Left cardiac atrium (tissue), 4 donors: ENCODE results near the gene ODAD2. TPM values are rescaled to one million over a fixed set of nuclear protein-coding genes. Genes with fewer than 3 reads are reported as not detected.
A peak's percentile ranks its signal among the peaks of the same experiment; 100 is the strongest.

ENCODE experiments used
- ATAC-seq, 2 donors: fragments of 200-7000 bp; cut with Tn5 transposase; one replicate each; pipeline ENCODE4 v1.9.1; 2020; ENCODE audit warnings: mild to moderate bottlenecking in 2 of 2, moderate library complexity in 2 of 2
- DNase-seq: peaks from one replicate; pipeline ENCODE4 v3.0.0-alpha.2; 2020
- intact Hi-C, 2 donors: fragments of 100-400 bp; cut with DNase I; formaldehyde crosslinking; loops; one replicate each; pipeline versions ENCODE4 v1.14.1 to v1.15.1; 2022 to 2023
- total RNA-seq, 2 donors: library from RNA; stranded (reverse); fragmentation: NEBNext Ultra II Directional; extraction: Animal tissue kit (Norgen Biotek cat#: 25700); gene quantifications; one replicate each; pipeline ENCODE4 v1.2.1, GENCODE V29; 2021
- donor health status: DM: no; HTN: yes; CAD: no.
- donor health status: DM: no; HTN: yes; CAD: no; lungs with severe emphysema.
- donor health status: DM: yes; HTN: yes; CAD: no.
- donor health status: Dilated cardiomyopathy.

ODAD2 gene
- total RNA-seq, 2 donors from 2014 or later = 0.10 to 0.41 TPM

DNA sequence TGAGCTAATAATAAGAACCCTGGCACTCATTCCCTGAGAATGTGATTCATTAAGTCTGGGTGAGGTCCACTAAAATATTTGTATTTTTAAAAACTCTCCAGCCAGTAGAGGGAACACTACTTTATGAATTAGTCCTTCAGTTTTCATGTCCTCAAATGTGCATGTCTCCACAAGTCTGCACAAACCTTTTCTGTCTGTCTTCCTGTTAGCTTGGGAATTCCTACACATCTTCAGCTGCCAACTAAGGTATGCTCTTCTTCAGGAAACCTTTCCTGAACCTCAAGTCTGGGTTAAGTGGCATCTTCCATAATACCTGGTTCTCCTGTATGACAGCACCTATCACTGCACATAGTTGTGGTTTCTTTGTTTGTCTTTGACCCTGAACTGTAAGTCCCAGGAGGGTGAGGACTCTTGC lies 133.7 kb downstream of the ODAD2 start:
- intact Hi-C loops = no loop called here
- DNase-seq (no peak), ATAC-seq (no peak)

DNA sequence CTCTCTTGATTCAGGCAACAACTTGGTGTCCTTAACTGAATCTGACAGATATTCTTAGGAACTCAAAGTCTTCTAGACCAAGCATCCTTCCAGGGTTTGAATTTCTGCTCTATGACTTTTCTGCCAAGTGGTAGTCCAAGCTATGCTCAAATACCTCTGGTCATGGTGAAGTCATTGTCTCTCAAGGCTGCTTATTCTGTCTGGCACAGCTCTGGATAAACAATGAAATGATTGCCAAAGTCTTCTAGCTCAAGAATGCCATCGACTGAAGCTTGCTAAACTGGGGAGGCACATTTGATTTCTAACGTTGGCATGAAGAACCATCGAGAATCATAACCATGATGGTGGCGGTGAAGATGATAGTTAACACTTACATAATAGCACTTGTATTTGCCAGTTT lies 137.1 kb downstream of the ODAD2 start:
- no peak for ATAC-seq
- intact Hi-C loops = no loop called here
- no peak for DNase-seq

DNA sequence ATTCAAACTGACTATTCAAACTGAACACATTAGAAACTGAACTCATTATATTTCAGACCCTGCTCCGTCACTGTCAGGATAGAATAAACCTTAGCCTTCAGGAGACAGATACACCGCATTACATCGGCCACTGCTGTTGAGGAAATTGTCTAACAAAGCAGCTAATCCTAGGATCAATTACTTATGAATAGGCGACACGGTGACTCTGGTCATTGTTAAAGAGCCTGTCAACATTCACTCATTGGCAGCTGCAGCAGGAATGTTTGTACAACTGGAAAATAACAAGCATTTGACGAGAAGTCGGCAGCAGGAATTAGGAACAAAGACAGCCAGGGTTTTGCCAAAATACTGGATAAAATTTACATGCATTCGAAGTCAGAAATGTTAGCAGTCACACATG lies 141.3 kb downstream of the ODAD2 start:
- DNase-seq = no peak
- ATAC-seq = no peak
- intact Hi-C loops = no loop called here

GRCh38 chr10:27844223-27844622 lies 154.7 kb downstream of the ODAD2 start:
- intact Hi-C loops = no loop called here
- DNase-seq (no peak), ATAC-seq (peak in 1 of 2 donors; percentile 72)

- no peak for DNase-seq
- no peak for ATAC-seq
- intact Hi-C loops = no loop called here
These were observed 160.0 kb downstream of the ODAD2 start for GRCh38 chr10:27838901-27839300.

DNA sequence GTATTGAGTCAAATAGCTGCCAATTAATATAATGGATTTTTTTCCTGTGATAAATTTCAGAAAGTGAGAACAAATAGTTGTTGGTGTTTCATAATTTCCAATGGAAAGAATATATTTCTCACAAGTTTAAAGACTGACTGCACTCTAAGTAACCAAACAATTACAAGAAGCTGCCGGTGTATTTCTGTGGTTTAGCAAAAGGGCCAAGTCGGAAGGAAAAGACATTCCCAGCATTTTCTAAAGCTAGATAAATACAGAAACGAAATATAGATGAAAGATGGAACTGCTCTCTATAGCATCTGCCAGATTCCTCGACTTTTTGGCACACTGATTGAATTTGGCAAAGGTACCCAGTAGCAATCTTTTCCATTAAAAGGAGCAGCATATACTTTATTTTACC lies 160.5 kb downstream of the ODAD2 start:
- intact Hi-C loops = no loop called here
- no peak for DNase-seq
- no peak for ATAC-seq

DNA sequence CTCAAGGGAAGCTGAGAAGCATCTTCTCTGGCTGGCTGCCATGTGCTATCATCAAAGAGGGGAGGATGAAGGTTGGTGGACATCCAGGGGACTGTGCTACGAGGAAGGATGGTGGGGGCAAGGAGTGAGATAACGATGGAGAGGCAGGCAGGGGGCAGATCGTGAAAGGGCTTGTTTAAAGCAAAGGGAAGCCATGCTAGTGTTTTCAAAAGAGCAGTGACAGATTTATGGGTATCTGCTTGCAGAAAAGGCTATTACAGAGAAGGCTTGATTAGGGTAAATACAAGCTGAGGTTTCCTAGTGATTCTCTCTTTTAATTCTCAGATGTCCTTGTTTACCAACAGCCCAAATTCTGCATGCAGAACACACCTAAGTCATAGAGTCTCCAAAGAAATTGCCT lies 164.4 kb downstream of the ODAD2 start:
- intact Hi-C loops = no loop called here
- DNase-seq (no peak), ATAC-seq (no peak)

DNA sequence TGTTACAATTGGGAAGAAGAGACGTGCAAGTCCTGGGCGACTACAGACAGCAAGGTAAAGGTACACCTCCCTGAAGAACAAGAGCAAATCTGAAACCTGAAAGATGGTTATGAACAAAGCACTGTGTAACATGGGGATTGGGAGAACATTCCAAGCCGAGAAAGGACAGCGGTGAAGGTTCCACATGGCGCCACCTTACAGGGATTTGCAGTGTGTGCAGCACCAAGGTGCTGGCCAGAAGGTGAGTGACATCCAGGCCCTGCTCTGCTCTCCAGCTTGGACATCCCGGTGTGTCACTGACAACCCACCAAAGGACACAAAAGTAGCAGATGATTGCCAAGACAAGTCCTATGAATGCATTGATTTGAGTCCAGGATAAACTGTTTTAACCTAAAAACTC lies 165.1 kb downstream of the ODAD2 start:
- ATAC-seq (no peak), DNase-seq (no peak)
- intact Hi-C loops = no loop called here

- intact Hi-C loops = no loop called here
- no peak for ATAC-seq
These were observed 166.1 kb downstream of the ODAD2 start for GRCh38 chr10:27832826-27833225.

DNA sequence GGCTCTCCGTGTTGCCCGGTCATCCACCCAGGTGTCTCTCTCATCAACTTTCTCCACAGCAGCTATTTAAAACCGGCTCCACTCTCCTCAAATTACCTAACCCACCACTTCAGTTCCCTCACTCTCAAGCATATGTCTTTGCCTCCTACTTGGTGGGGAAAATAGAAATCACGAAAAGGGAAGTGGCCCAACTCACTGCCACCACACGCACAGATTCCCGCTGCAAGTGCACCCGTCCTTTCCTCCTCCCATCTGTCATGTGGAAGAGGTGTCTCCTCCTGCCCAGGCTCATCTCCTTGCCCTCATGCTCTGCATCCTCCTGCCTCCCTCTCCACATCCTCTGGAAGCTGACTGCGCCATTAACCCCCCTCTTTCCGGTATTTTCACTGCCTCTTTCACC lies 172.5 kb downstream of the ODAD2 start:
- DNase-seq (no peak), ATAC-seq (no peak)
- intact Hi-C loops = no loop called here

More at GRCh38 chr10:27832826-27833225, 166.1 kb downstream of the ODAD2 start:
- DNase-seq = no peak

DNA sequence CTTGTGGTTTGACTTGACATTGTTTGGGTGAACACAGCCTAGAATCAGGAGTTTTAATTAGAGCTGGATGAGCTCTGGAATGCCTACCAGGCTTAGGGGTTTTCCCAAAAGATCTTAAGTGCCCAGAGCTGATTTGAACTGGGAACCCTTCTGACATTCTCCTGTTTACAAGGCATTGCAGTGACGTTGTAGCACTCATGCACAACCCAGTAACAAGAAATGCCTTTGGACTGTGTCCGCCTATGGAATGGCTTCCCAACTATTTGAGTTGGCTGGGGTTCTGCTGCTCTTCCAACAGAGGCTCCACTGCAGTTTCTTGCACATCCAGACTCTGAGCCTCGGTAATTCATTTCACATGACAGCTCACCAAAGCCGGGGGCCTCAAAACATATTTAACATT lies 176.6 kb downstream of the ODAD2 start:
- ATAC-seq = no peak
- DNase-seq = no peak
- intact Hi-C loops = no loop called here

DNA sequence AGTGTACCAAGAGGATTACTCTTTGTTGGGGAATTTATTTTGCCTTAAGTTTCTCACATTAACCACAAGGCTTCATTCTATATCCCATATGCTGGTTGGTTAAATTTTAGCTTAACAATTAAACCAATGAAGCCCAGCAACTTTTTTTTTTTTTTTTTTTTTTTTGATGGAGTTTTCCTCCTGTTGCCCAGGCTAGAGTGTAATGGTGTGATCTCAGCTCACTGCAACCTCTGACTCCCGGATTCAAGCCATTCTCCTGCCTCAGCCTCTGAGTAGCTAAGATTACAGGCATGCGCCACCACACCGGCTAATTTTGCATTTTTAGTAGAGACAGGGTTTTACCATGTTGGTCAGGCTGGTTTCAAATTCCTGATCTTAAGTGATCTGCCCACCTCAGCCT lies 178.2 kb downstream of the ODAD2 start:
- intact Hi-C loops = no loop called here
- peak in 1 of 2 donors; percentile 55 for ATAC-seq

GRCh38 chr10:27819781-27820531 lies 178.9 kb downstream of the ODAD2 start:
- DNase-seq = peak; percentile 33
- intact Hi-C loops = no loop called here
- peak; percentile 96 to 98 for ATAC-seq

More for the DNA sequence above, 178.2 kb downstream of the ODAD2 start:
- no peak for DNase-seq

- ATAC-seq = no peak
- intact Hi-C loops = no loop called here
- DNase-seq = no peak
These were observed 182.6 kb downstream of the ODAD2 start for GRCh38 chr10:27816320-27816719.

- DNase-seq (no peak), ATAC-seq (no peak)
- intact Hi-C loops = no loop called here
These were observed 183.0 kb downstream of the ODAD2 start for GRCh38 chr10:27815846-27816245.

- no peak for ATAC-seq
- intact Hi-C loops = no loop called here
These were observed 183.6 kb downstream of the ODAD2 start for GRCh38 chr10:27815261-27815660.

DNA sequence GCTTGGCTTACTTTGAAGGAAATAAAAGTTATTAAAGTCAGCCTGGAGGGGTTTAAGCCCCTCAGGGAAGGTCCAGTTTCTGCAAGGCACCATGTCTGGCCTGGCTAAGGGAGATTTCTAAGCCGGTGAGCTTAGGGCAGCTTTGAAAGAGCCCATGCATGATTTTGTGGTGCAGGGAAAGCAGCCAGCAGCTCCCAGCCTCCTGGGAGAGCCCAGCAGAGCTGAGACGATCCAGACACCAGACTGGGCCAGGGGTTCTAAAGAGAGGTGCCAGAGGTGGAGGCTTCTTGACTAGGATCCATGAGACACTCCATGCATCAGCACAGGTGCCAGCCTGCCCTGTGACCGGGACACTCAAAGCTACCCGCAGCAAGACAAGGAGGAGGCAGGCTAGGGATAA lies 193.7 kb downstream of the ODAD2 start:
- DNase-seq = no peak

More at GRCh38 chr10:27815261-27815660, 183.6 kb downstream of the ODAD2 start:
- DNase-seq = no peak

DNA sequence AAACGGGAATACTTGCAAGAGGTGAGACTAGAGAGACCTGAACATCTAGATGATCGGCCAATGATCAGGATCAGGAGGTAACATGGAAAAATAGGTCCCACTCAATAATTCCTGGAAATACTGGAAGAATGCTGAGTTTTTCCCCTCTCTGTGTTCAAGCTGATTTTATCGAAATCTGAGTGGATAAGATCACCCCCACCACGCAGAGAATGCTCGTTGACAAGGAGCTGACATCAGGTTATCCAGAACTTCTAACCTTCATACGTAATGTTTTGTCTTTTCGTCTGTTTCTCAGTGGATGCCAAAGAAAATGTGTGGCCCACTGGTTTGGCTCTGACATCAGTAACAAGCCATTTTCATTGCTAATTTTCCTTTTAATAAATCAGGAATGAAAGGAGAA lies 194.7 kb downstream of the ODAD2 start:
- intact Hi-C loops = no loop called here
- ATAC-seq = no peak
- no peak for DNase-seq

More for the DNA sequence above, 193.7 kb downstream of the ODAD2 start:
- ATAC-seq = no peak
- intact Hi-C loops = no loop called here

DNA sequence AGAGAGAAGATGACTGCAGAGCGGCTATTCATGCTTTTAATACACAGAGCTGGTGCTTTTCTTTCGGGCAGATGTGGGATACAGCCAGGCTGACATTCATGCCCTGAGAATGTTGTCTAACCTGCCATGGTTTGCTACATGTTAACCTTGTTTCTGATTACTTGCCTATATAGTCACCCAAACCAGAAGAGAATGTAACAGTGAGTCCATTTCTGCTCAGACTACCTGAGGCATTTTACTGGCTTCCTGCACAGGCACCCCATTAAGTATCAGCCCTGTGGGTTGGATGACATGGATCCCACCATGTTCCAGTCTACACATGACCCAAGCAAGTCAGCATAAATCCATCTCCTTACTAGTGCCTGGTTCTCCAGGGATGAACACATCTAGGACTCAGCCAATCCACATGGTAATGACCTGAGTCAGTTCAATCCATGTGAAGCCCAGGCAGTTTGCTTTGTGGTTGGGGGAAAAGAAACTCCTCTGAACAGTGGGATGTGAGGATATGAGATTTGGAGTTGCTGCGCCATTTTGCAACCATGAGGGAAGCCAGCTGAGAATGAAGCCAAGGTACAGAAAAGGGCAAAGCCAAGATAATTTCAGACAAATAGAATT lies 197.6 kb downstream of the ODAD2 start:
- no peak for DNase-seq
- peak in 1 of 2 donors; percentile 64 for ATAC-seq
- intact Hi-C loops = no loop called here

DNA sequence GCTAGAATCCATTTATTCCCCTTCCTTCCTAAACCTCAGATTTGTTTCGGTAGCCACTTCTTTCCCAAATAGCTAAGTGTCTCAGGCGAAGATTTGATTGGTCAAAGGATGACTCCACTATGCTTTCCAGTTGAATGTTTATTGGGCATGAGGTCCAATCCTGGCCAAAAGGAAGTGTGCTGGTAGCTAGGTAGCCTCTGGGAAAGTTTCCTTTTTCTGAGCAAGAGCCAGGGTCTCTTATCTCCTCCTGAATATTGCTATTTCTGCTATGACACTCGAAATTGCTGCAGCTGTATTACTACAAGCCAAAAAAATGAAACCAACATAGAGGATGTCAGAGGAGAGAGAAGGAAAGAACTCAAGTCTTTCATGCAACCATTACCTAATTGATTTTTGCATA lies 199.8 kb downstream of the ODAD2 start:
- DNase-seq = no peak
- ATAC-seq = no peak
- intact Hi-C loops = no loop called here

DNA sequence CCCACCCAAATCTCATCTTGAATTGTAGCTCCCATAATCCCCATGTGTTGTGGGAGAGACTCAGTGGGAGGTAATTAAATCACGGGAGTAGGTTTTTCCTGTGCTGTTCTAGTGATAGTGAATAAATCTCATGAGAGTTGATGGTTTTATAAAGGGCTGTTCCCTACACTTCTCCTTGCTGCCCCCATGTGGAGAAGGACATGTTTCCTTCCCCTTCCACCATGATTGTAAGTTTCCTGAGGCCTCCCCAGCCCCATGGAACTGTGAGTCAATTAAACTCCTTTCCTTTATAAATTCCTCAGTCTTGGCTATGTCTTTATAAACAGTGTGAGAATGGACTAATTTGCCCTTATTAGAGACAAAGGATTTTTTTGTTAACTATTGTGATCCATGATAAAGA lies 204.7 kb downstream of the ODAD2 start:
- no peak for DNase-seq
- intact Hi-C loops = no loop called here

More for the DNA sequence above, 204.7 kb downstream of the ODAD2 start:
- no peak for ATAC-seq
